NCI-H146 (cell line): ENCODE measurements around the gene KDM2A.

Experiments
- DNase-seq: peaks from one replicate; lab custom pipeline; 2025; lab: John Stamatoyannopoulos, UW

Gene KDM2A

DNA sequence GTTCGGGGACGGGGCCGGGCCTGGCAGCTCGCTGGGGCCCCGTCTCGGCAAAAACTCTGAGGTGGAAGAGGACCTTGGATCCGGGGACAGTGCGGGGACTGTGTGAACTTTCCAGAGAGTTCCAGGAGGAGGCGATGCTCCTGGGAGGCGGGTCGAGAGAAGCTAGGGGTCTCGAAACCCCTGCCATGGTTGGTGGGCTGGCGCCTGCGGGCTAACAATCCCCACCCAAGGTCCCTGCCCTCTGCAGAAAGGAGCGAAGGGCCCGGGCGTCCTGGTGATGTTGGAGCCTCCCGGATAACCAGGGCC lies 142.5 kb downstream of the KDM2A start:
- DNase-seq, result no peak

DNA sequence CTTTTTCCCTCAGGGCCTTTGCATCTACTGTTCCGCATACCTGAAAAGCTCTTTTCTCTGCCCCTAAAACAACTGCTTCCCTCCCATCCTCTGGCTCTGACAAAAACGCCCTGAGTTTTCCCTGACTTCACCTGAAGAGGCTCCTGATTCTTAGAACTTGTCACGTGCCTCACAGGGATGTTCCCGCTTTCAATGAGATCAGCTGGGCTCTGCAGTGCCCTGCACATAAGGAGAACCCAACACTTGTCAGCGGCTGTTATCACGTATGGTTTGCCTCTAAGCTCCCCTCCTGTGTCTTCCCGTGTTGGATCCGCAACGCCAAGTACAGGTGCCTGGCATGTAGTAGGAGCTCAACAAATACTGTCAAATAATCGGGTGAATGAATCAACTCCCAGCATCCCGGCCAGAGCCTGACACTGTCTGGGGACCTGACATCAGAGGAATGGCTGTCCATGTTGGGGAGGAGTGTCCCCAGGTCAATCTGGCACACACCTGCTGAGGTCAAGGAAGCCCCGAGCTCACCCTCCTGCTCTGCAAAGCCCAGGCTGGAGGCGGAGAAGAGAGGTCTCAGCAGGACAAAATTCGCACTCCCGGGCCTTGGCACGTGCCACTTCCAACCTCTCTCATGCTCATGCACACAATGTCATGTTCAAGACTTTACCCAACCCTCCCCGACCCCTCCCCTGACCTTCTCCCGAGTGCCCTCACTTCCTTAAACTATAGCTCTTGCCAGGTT lies 143.1 kb downstream of the KDM2A start:
- peak; percentile 54 for DNase-seq

- DNase-seq, result peak; percentile 87
Observed at GRCh38 chr11:67262731-67263675, 143.9 kb downstream of the KDM2A start.

DNA sequence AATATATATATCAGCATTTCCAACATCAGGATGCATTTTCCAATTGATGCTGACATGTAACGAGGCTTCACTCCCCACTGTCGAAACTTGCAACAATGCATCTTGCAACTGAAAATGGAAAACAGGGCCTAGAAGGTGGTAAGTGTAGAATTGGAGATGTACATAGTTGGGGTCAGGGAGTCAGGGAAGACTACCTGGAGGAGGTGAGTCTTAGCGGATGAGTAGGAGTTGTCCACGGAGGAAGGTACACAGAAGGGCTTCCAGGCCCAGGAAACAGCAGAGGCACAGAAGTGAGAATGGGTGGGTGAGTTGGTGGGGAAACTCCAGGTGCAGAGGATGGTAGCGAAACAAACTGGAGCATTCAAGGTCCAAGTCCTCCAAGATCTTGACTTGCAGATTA lies 145.2 kb downstream of the KDM2A start:
- no peak for DNase-seq

DNA sequence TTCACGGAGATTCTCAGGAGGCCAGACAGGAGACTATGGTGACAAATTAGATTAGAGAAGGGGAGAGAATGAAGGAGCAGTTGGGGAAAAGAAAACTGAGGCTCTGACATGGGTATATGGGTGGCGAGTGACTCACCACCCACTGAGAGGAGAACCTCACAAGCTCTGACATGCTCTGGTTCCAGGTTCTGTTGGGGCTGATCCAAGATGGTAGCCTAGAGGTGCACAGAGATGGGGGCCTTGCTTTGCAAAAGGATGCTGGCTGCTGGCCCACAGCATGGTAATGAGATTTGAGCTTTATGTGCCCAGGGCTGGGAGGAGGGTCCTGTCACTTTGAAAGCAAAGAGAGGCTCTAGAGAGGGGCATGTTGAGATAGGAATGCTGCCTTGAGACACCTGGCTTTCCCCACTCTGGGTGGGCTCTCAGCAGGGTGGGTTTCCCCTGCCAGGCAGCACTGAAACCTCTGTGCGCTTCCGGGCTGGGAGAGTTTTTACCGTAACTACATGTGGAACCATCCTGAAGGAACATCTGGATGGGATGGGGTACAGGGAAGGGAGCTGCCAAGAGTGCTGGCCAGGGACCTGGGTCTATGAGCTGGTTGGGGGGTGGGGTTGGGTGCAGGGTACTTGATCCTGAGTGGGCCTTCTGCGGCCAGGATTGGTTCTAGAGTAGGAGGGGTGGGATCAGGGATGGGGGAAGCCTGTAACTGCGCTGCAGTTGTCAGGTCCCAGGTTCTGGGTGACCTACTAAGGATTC lies 146.0 kb downstream of the KDM2A start:
- no peak for DNase-seq

DNA sequence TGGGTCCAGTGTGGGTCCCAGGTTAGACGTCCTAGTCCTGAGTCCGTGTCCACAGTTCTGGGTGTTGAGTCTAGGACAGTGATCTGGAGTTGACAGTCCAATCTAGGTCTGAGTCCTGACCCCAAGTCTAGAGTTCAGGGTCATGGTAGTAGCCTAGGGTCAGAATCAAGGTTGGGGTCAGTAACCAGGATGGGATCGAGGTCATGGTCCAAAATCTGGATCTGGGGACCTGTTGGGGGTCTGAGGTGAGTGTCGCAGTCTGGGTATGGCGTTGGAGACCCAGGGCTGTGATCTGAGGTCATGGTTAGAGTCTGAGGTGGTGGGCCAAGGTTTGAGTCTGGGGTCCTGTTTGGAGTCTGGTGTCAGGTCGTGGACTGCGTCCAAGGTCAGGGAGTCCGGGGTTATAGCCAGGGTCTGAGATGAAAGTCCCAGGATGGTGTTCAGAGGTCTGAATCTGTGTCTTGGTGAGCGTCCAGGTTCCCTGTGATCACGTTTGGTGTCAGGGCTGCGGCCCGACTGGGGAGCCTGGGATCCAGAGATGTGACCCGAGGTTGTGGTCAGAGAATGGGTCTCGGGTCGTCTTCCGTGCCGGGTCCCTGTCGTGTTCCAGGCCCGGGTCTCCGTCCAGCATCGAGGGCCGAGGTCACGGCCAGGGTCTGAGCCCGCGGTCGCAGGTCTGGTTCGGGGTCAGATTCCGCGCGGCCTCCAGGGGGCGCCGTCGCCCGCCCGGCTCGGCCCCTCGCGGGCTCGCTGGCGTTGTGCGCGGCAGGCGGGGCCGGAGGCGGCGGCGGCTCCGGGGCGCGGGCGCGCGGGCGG lies 146.8 kb downstream of the KDM2A start:
- DNase-seq, result peak; percentile 72

DNA sequence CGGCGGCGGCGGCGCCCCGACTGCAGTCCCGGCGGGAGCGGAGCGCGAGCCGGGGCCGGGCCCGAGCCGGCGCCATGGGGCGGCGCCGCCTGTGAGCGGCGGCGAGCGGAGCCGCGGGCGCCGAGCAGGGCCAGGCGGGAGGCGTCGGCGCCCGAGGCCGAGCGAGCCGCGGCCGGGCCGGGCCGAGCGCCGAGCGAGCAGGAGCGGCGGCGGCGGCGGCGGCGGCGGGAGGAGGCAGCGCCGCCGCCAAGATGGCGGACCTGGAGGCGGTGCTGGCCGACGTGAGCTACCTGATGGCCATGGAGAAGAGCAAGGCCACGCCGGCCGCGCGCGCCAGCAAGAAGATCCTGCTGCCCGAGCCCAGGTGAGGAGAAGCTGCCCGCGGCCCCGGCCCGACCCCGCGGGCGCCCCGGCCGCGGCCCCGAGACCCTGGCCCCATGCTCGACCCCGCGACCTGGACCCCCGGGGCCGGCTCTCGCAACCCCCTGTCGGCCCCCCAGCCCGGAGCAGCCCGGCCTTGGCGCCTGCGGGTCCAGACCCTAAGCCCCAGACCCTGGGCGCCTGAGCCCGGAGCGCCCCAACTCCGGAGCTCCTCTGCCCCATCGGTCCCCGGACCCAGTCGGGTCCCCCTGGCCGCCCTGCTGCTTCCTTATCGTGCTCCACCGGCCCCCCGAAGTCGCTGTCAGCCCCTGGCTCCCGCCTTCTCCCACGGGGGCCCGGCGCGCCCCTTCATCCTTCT lies 147.6 kb downstream of the KDM2A start, which contains the start of gene GRK2:
Gene GRK2, plus strand, starts transcription at position 25 of the 739 bp plus-strand sequence. Its CDS starts 227 bp downstream, at position 252.
- DNase-seq, result peak; percentile 74

DNA sequence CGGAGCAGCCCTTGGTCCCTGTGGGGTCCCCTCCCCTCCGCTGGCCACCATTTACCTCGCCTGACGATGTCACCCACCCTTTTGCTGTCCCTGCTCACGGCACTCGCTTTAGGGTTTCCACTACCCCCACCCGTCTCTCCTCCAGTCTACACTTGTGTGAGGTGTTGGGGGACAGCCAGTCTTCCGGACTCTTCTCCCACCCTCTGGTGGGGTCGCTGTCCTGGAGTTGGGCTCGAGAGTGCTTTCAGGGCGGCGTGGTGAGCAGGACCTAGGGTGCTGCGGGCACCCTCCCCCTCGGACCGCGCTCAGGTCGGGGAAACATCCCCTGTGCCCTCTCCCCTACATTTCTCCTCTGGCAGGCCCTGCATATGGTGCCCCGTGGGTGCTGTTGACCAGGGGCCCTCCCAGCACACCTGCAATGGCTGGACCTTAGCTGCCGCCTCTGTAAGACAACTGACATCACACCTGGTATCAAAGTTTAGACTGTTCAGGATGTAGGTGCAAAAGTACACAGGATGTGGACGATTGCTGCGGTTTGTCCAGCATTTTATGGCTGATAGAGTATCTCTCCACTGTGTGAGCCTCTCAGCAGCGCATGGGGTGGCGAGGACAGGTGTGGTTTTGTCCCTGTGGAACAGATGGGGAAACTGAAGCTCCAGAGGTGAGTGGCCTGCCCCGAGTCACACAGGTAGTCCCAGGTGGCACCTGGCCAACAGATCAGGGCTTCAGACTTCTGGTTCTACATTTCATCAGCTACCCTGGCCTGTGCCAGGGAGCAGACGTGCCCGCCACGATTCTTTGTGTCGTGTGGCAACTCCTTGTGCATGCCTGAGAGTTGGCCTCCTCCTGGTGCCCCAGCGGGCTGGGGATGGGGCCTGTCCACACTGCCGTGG lies 148.4 kb downstream of the KDM2A start:
- peak; percentile 38 for DNase-seq

DNA sequence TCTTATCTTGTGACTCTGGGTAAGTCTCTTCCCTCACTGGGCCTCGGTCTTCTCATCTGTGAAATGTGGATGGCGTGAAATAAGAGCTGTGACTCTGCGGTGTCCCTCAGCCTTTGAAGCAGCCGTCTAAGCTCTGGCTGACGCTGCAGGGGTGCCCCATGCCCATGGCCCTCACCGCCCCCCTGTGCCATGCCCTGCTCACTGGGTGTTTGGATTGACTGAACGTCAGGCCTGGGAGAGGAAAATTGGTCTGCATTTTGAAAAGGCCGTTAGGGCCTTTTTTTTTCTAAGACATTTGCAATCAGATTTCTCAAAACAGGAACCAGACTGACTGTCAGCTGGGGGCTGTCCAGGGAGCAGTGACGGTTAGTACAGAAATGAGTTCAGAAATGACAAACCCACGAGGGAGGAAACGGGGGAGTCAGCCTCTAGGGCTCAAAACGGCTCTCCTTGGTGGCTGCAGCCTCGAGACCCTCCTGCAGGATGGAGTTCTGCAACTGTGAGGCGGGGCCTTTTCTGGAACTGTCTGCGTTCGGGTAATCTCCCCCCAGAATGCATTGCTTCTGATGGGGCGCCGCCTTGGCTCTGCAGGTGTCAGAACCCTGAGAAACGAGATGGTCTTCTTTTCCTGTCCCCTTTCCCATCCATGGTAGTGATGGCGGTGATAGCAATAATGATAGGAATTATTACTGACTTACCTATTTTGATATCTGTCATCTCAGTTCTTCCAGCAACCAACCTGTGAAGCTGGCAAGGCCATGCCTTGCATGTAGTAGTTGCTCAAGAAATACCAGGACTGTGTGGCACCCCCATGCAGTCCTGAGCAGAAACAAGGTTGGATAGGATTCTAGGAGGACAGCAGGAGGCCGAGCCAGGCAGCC lies 149.3 kb downstream of the KDM2A start:
- no peak for DNase-seq

GRCh38 chr11:67268962-67269268 lies 149.9 kb downstream of the KDM2A start:
- DNase-seq, result no peak

DNA sequence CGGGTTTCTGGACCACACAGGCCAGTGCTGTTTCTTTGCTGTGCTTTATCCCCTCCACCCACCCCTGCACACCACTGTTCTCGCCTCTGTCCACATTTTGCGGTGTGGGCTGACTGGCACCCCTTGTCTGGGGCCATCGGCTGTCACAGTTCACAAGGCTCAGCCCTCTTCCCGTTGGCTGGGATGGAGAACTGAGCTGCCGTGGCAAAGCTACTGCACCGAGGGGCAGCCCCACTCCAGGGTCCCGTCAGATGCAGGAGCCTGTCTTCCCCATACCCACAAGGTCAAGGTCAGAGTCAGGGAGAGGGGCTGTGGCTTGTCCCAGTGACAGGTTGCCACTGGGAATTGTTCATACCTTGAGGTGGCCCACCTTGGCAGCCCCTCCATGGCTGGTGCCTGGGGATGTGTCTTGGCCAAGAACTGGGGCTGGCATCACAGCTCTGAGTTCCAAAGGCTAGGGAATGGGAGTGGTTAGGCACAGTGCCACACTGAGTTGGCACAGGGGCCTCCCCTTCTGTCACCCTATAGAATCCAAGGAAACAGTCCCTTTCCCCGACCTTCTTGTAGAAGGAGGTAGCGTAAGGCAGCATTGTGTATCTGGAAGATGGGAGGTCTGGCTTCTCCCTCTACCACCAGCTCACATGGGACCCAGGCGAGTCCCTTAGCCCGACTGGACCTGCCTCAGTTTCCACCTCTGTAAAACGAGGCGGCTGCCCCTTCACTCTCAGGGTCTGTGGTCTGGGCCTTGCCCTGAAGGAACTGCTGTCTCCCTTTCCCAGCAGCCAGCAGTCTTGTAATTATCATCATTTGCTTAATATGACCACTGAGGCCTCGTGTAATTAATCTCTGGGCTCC lies 150.6 kb downstream of the KDM2A start:
- DNase-seq, result no peak

- DNase-seq, result no peak
Observed at GRCh38 chr11:67270256-67271204, 151.5 kb downstream of the KDM2A start.

GRCh38 chr11:67271205-67271540 lies 152.1 kb downstream of the KDM2A start:
- DNase-seq, result no peak

DNA sequence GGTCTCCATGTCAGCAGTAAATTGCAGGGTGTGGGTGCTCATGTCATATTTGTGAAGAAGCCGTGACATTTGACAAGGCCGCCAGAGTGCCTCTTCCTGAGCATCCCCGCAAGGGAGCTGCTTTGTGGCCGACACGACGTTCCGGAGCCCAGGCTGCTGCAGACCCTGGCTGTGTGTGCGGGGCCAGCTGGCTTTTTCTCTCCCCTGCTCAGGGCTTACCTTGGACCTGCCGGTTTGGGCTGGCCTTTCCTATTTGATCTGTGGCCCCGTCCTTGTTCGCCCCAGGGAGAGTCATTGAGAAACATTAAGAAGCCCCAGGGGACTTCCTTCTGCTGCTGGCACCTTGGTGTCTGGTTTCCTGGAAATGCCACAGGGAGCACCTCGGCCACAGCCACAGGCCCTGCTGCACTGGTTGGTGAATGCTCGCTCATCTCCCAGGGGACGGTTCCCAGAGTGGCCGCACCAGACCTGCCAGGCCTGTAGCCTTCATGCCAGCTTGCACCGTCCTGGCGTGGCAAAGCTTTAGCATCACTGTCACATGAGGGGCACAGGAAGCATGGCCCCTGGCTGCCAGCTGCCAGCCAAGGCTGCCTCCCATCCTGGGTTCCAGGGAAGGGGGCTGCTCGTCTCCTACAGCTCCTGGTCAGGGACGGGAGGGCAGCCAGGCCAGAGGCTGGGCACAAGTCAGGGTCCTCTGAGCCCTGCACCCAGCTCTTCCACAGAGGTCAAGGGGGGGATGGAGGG lies 152.7 kb downstream of the KDM2A start:
- no peak for DNase-seq

GRCh38 chr11:67272327-67273259 lies 153.5 kb downstream of the KDM2A start:
- DNase-seq, result no peak
